Measurements from ENCODE around the gene NAGLU.
"Not testable (repeated sequence)": the region's sequence is repeated elsewhere in the genome, so short reads cannot be mapped to it uniquely, and the experiment has no call there.

Gene NAGLU

GRCh38 chr17:42521666-42522262 is 14.3 kb upstream of the NAGLU start:
- no peak for DNase-seq

GRCh38 chr17:42522263-42522790 is 13.7 kb upstream of the NAGLU start:
- no peak for DNase-seq

GRCh38 chr17:42522798-42523278 is 13.2 kb upstream of the NAGLU start:
- DNase-seq, result no peak

GRCh38 chr17:42525221-42525620 is 10.8 kb upstream of the NAGLU start:
- no peak for DNase-seq

GRCh38 chr17:42526031-42526444 is 10.0 kb upstream of the NAGLU start:
- DNase-seq, result no peak

GRCh38 chr17:42527932-42528331 is 8.1 kb upstream of the NAGLU start:
- DNase-seq, result no peak

- DNase-seq, result no peak
Measured at GRCh38 chr17:42529061-42529460, 7.0 kb upstream of the NAGLU start.

- DNase-seq, result no peak
Measured at GRCh38 chr17:42530952-42531454, 5.0 kb upstream of the NAGLU start.

- peak; percentile 53 for DNase-seq
Measured at GRCh38 chr17:42531455-42532354, 4.3 kb upstream of the NAGLU start.

- no peak for DNase-seq
Measured at GRCh38 chr17:42535155-42536047, 640 bp upstream of the NAGLU start.

- DNase-seq, result peak; percentile 69
Measured at GRCh38 chr17:42536372-42537155, 523 bp downstream of the NAGLU start.

- no peak for DNase-seq
Measured at GRCh38 chr17:42537156-42537805, 1.2 kb downstream of the NAGLU start.

GRCh38 chr17:42537826-42538451 is 1.9 kb downstream of the NAGLU start:
- no peak for DNase-seq

- no peak for DNase-seq
Measured at GRCh38 chr17:42538482-42538881, 2.4 kb downstream of the NAGLU start.

GRCh38 chr17:42540558-42540957 is 4.5 kb downstream of the NAGLU start:
- DNase-seq, result not testable (repeated sequence)

- no peak for DNase-seq
Measured at GRCh38 chr17:42541041-42541833, 5.2 kb downstream of the NAGLU start.

- no peak for DNase-seq
Measured at GRCh38 chr17:42543190-42544079, 7.4 kb downstream of the NAGLU start.

GRCh38 chr17:42544874-42545283 is 8.8 kb downstream of the NAGLU start:
- no peak for DNase-seq

Data from CD4-positive, alpha-beta T cell treated with Interferon gamma for 1 hour (primary cell).